NCI-H2107 treated with DMSO at 0.1 percent for 48 hours (cell line): ENCODE results near the gene EHD2.
"Not testable (repeated sequence)": the region's sequence is repeated elsewhere in the genome, so short reads cannot be mapped to it uniquely, and the experiment has no call there.

Experiments
- DNase-seq: peaks from one replicate; lab custom pipeline; 2025; ENCODE audit not compliant: unreplicated experiment; lab: John Stamatoyannopoulos, UW

The EHD2 gene

DNA sequence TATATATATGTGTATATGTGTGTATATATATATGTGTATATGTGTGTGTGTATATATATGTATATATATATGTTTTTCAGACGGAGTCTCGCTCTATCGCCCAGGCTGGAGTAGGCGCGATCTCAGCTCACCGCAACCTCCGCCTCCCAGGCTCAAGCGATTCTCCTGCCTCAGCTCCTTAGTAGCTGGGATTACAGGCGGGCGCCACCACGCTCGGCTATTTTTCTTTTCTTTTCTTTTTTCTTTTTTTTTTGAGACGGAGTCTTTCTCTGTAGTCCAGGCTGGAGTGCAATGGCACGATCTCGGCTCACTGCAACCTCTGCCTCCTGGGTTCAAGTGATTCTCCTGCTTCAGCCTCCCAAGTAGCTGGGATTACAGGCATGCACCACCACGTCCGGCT is 32.9 kb downstream of the EHD2 start:
- DNase-seq, result not testable (repeated sequence)

GRCh38 chr19:47749326-47749725 is 36.1 kb downstream of the EHD2 start:
- DNase-seq, result no peak

DNA sequence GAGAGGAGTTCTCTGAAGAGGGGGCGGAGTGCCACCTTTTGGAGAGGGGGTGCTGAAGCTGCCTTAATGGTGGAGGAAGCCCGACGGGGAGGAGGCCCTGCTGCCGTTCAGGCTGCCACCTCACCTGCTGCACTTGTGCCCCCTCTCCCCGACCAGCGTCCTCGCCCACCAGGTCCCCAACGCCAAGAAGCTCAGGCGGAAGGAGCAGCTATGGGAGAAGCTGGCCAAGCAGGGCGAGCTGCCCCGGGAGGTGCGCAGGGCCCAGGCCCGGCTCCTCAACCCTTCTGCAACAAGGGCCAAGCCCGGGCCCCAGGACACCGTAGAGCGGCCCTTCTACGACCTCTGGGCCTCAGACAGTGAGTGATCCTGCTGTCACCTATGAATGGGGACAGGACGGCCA is 37.5 kb downstream of the EHD2 start:
- DNase-seq, result no peak

GRCh38 chr19:47752440-47753211 is 39.4 kb downstream of the EHD2 start:
- DNase-seq, result no peak

- no peak for DNase-seq
Measured at GRCh38 chr19:47754206-47755064, 41.2 kb downstream of the EHD2 start.

DNA sequence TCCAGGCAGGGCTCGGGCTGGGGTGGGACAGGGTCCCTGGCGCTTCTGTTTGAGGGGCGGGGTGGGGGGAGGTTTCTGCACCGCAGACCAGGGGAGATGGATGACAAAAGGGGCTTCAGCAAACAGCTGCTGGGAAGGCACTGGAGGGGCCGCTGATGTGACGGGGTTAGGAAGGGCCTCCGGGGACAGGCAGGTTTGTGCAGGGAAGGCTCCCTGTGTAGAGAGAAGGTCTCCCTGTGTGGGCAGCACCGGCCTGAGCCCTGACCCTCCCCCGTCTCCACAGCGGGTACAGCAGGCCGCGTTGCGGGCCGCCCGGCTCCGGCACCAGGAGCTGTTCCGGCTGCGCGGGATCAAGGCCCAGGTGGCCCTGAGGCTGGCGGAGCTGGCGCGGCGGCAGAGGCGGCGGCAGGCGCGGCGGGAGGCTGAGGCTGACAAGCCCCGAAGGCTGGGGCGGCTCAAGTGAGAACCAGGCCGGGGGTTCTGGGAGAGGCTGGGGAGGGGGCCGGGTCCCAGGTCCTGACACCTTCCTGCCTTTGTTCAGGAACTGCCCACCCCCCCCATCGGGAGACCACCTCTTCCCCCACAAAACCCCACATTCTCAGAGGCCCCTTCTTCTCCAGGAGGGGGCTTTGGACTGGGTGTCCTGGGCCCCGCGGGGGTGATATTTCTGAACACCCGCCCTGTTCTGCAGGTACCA is 42.0 kb downstream of the EHD2 start:
- DNase-seq, result no peak

DNA sequence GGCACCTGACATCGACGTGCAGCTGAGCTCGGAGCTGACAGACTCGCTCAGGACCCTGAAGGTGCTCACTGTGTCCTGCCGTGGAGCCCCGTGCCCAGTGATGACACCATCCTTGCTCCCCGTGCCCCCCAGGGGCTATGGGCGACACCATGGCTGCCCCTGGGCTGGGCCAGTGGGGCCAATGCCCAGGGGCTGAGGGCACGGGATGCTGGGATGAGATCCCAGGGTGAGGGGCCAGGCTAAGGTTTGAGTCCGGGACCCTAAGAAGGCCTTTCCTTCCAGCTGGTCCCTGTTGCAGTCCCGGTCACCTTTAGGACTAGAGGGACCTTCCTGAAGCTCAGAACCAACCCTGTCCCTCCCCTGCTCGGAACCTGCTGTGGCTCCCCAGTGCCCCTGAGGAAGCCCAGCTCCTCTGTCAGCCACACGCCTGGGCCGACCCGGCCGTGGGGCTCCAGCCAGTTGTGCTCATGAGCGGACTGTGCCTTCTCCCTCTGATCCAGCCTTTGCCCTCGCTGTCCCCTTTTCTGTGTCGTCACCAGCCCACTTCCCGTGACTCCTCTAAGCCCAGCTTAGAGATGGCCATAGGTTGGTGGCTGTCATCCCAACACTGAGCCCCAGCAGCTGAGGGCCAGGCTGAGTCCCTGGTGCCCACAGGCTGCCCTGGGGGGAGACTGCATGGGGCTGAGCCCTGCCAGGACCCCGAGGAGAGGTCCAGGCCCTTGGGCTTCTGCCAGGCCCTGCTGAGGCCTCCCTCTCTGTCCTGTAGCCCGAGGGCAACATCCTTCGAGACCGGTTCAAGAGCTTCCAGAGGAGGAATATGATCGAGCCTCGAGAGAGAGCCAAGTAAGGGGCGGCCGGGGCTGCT is 42.8 kb downstream of the EHD2 start:
- no peak for DNase-seq

DNA sequence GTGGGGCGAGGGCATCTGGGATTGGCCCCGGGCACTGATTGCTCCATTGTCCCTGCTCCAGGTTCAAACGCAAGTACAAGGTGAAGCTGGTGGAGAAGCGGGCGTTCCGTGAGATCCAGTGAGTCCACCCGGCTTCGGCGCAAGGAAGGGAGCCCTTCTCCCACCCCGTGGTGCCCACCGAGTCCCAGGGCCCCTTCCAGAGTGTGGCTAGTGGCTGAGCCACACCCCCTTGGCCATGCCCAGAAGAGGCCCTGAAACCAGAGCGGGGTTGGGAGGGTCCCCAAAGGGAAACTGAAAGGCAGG is 43.4 kb downstream of the EHD2 start:
- no peak for DNase-seq

DNA sequence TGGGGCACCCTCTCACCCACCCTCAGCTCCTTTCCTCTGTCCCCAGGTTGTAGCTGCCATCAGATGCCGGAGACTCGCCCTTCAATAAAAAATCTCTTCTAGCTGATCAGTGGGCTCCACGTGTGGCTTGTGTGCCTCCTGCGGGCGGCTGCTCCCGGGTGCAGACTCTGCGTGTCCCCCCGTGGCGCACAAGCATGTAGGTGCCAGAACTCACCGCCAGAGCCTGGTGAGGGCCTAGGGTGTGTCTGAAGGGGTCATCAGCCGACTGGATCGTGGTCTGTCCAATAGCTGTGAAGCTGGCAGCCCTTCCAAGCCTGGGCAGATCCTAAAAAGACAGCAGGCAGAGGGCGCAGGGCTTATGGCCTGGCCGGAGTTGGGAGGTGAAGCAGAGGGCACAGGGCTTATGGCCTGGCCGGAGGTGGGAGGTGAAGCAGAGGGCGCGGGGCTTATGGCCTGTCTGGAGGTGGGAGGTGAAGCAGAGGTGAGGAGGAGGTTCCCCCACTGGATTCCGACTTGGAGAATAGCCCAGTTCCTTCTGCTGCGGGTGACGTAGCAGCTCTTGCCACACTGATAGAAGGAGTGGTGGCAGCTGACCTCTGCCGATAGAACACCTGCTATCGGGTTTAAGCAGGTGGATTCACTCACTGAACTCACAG is 43.9 kb downstream of the EHD2 start:
- DNase-seq, result no peak

DNA sequence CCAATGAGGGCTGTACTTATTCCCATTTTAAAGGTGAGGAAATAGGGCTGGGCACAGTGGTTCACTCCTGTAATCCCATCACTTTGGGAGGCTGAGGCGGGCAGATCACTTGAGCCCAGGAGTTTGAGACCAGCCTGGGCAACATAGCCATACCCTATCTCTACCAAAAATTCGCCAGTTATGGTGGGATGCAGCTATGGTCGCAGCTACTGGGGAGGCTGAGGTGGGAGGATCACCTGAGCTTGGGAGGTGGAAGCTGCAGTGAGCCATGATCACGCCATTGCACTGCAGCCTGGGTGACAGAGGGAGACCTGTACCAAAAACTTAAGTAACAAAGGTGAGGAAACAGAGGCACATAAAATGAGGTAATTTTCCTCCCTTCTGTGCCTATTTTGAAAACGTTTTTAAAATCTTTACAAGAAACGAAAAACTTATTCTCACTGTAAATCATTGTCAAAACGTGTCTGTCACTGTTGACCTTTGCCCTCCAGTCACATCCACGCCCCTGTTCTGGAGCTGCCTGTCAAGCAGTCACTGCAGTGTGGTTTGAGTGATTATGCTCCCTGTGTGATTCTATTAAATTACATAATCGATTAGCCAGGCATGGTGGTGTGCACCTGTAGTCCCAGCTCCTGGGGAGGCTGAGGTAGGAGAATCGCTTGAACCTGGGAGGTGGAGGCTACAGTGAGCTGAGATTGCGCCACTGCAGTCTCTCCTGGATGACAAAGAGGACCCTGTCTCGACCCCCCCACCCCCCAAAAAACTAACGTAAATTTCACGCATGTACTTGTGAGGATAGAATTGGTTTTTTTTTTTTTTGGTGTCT is 44.6 kb downstream of the EHD2 start:
- DNase-seq, result no peak

DNA sequence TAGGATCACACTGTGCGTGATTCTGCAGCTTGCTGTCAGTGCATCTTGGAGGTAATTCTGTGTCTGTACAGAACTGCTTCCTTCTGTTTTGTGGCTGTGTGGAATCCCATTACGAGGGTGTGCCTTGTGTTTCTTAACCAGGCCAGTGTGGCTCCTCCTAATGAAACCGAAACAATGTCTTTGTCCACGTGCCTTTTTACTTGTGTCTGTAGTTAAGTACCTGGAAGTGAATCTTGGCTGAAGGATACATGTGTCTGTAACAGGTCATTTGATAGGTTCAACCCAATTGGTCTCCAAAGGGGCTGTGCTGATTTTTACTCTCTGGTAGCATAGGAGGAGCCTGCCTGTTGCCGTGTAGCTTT is 45.2 kb downstream of the EHD2 start:
- DNase-seq, result no peak

DNA sequence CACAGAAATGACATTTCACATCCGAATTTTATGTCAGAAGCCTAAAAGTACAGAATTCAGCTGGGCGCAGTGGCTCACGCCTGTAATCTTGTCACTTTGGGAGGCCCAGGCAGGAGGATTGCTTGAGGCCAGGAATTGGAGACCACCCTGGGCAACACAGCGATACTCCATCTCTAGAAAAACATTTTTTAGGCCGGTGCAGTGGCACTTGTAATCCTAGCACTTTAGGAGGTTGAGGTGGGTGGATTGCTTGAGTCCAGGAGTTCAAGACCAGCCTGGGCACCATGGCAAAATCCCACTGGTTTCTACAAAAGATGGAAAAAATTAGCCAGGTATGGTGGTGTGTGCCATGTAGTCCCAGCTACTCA is 47.4 kb downstream of the EHD2 start:
- DNase-seq, result no peak

- no peak for DNase-seq
Measured at GRCh38 chr19:47761566-47761965, 48.3 kb downstream of the EHD2 start.

DNA sequence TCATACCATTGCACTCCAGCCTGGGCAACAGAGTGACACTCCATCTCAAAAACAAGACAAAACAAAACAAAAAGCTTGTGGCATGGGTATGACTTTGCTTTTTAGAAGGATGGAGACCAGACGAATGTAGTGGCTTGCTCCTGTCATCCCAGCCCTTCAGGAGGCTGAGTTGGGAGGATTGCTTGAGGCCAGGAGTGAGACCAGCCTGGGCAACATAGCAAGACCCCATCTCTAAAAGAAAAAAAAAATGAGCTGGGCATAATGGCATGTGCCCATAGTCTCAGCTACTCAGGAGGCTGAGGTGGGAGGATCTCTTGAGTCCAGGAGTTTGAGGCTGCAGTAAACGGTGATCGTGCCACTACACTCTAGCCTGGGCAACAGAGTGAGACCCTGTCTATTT is 48.9 kb downstream of the EHD2 start:
- DNase-seq, result no peak

- DNase-seq, result no peak
Measured at GRCh38 chr19:47762615-47763308, 49.5 kb downstream of the EHD2 start.

DNA sequence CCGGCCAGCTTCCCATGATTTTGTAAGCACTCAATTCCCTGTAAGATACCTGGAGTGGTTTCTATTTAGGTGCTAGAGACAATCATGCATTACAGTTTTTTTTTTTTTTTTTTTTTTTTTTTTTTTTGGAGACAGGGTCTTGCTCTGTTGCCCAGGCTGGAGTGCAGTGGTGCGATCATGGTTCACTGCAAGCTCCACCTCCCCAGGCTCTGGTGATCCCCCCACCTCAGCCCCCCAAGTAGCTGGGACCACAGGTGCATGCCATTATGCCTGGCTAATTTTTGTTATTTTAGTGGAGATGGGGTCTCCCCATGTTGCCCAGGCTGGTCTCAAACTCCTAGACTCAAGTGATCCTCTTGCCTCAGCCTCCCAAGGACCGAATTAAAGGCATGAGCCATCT is 51.5 kb downstream of the EHD2 start:
- not testable (repeated sequence) for DNase-seq

DNA sequence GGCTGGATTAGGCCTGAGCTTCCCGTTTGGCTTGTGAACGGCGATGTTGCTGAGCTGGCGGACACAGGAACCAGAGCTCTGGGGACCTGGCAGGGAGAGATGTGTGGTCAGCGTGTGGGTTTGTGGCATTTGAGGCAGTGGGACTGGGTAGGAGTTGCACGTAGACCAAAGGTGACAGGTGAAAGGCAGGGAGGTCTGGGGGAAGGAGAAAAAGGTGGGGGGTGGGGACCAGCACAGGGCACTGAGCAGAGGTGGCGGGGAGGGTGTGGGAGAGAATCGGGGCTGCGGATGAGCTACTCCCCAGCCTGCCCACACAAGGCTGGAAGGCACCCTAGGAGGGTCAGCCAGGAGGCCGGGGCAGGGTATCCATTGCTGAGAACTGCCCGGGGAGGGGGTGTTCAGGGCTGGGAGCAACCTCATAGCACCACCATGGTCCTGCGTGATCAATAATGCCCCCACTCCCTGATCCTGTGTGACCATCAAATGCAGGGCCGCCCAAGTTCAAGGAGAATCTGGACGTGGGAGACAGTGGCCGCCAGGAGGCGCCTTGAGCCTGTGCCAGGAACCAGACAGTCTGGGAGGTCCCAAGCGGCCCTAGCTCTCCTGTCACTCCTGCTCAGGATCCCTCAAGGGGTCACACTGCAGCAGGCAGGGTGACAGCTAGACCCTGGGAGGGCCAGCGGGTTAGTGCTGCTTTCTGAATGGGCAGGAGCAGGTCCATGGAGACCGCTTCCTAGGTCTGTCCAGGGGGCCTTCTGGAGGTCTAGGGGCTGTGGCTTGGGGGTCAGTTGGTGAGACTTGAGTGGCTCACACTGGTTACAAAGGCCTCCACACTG is 52.5 kb downstream of the EHD2 start:
- DNase-seq, result peak; percentile 13

DNA sequence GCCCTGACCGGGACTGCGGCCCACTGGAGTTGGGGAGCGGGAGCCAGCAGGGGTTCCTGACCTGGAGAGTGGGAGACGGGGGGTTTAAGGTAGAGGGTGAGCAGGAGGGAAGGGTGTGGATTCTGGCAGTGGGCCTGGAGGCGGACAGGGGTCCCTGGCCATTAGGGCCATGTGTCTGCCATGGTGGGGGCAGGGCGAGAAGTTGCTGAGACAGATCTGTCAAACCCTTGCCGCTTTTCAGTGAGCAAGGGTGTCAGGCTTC is 53.1 kb downstream of the EHD2 start:
- no peak for DNase-seq

GRCh38 chr19:47766670-47767069 is 53.4 kb downstream of the EHD2 start:
- no peak for DNase-seq
